Central memory CD8-positive, alpha-beta T cell (primary cell): Measurements from ENCODE around the gene SUSD1.

Experiments used
- ATAC-seq: fragments of 150-1000 bp; cut with Tn5 transposase; replicated peaks from 2 replicates; pipeline ENCODE4 v1.10.0; 2022; ENCODE audit warnings: mild to moderate bottlenecking, moderate FRiP score, moderate number of reproducible peaks; ENCODE audit not compliant: poor library complexity, severe bottlenecking; ENCODE audit errors: extremely low read depth
- DNase-seq, 2 donors: peaks; one replicate each; pipeline ENCODE4 v3.0.0; 2021; ENCODE audit warnings: low spot score in 2 of 2
- H3K27ac Mint-ChIP-seq: one replicate; pipeline ENCODE4 v1.8.0; 2022; ENCODE audit warnings: low read depth, mild to moderate bottlenecking, moderate library complexity, mixed read lengths
- H3K27me3 Mint-ChIP-seq: one replicate; pipeline ENCODE4 v1.8.0; 2022; ENCODE audit warnings: mixed read lengths
- H3K36me3 Mint-ChIP-seq: one replicate; pipeline ENCODE4 v1.8.0; 2022; ENCODE audit warnings: mild to moderate bottlenecking, moderate library complexity, mixed read lengths; ENCODE audit not compliant: insufficient read depth
- H3K4me1 Mint-ChIP-seq: one replicate; pipeline ENCODE4 v1.8.0; 2022; ENCODE audit warnings: mixed read lengths
- H3K4me3 Mint-ChIP-seq: one replicate; pipeline ENCODE4 v1.8.0; 2022; ENCODE audit warnings: mild to moderate bottlenecking, moderate library complexity, mixed read lengths
- H3K9me3 Mint-ChIP-seq: one replicate; pipeline ENCODE4 v1.8.0; 2022; ENCODE audit warnings: mixed read lengths

Gene SUSD1

GRCh38 chr9:111999319-111999718 is 175.8 kb downstream of the SUSD1 start:
- ATAC-seq (no peak), DNase-seq (no peak)
- peaks cover 7% of the 10 kb centered on the region for H3K4me1 Mint-ChIP-seq
- no peak overlapping the region for H3K27ac Mint-ChIP-seq
- no peak overlapping the region for H3K4me3 Mint-ChIP-seq
- H3K9me3 Mint-ChIP-seq: no peaks in the 10 kb centered on the region
- no peaks in the 10 kb centered on the region for H3K27me3 Mint-ChIP-seq
- no peaks in the 10 kb centered on the region for H3K36me3 Mint-ChIP-seq

DNA sequence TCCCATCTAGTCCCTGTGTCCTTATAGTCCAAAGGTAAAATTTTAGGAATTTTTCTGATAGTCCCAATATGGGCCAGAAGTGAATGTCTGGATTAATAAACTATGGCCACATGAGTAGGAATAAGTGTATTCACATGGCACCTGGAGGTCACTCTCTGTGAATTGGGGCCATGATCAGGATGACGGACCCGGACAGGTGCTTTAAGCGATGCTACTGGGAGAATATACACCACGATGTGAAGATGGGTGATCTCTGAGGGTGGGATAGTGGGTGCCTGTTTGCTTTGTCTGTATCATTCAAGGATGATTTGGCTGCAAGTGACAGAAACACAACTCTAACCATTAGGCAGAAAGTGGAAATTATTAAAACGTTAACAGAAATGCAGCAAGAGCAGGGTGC is 177.3 kb downstream of the SUSD1 start:
- no peak overlapping the region for H3K27ac Mint-ChIP-seq
- no peaks in the 10 kb centered on the region for H3K27me3 Mint-ChIP-seq
- no peak overlapping the region for H3K4me3 Mint-ChIP-seq
- peaks cover 12% of the 10 kb centered on the region for H3K4me1 Mint-ChIP-seq
- no peaks in the 10 kb centered on the region for H3K9me3 Mint-ChIP-seq
- ATAC-seq: no peak
- no peaks in the 10 kb centered on the region for H3K36me3 Mint-ChIP-seq
- no peak for DNase-seq

DNA sequence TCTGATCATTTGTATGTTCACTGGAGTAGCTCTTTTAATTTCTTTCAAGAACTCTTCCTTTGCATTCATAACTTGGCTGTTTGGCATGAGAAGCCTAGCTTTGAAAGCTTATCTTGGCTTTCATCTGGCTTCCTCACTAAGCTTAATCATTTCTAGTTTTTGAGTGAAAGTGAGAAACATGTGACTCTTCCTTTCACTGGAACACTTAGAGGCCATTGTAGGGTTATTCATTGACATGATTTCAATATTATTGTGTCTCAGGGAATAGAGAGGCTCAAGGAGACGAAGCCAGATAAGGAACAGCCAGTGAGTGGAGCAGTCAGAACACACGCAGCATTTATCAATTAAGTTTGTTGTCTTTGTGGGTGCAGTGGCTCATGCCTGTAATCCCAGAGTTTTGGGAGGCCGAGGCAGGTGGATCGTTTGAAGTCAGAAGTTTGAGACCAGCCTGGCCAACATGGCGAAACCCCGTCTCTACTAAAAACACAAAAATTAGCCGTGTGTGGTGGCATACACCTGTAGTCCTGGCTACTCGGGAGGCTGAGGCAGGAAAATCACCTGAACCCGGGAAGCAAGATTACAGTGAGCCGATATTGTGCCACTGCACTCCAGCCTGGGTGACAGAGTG is 180.2 kb downstream of the SUSD1 start:
- DNase-seq: no peak
- Mint-ChIP-seq H3K9me3 (no peaks in the 10 kb centered on the region), H3K27ac (no peak overlapping the region)

GRCh38 chr9:111993319-111993718 is 181.8 kb downstream of the SUSD1 start:
- no peak overlapping the region for H3K4me3 Mint-ChIP-seq
- H3K27me3 Mint-ChIP-seq: no peaks in the 10 kb centered on the region
- peaks cover 12% of the 10 kb centered on the region for H3K4me1 Mint-ChIP-seq
- H3K27ac Mint-ChIP-seq: no peak overlapping the region
- no peak for ATAC-seq
- no peaks in the 10 kb centered on the region for H3K9me3 Mint-ChIP-seq
- DNase-seq: no peak
- no peaks in the 10 kb centered on the region for H3K36me3 Mint-ChIP-seq

More for the DNA sequence above, 180.2 kb downstream of the SUSD1 start:
- ATAC-seq: no peak
- Mint-ChIP-seq H3K27me3 (no peaks in the 10 kb centered on the region), H3K36me3 (no peaks in the 10 kb centered on the region), H3K4me3 (no peak overlapping the region), H3K4me1 (peaks cover 12% of the 10 kb centered on the region)

DNA sequence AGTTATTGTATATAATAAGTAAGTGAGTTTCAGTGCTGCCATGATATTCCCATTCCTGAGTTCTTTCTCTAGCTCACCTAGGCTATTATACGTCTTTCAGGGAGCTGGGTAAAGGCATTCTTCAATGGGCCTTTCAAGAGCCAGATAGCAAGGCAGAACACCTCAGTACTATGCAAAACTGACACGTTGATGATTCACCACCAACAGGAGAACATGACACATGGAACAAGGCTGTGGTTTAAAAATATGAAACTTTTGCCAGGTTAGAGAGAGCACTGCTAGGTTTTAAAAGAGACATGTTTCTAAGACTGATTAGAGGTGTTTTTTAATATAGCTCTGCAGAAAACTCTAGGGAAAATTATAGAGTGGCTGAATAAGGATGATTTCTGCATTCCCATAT is 182.6 kb downstream of the SUSD1 start:
- ATAC-seq: no peak
- peaks cover 12% of the 10 kb centered on the region for H3K4me1 Mint-ChIP-seq
- no peaks in the 10 kb centered on the region for H3K9me3 Mint-ChIP-seq

GRCh38 chr9:111991179-111991578 is 183.9 kb downstream of the SUSD1 start:
- no peak overlapping the region for H3K27ac Mint-ChIP-seq
- no peaks in the 10 kb centered on the region for H3K36me3 Mint-ChIP-seq
- ATAC-seq: no peak
- H3K9me3 Mint-ChIP-seq: no peaks in the 10 kb centered on the region
- no peak overlapping the region for H3K4me3 Mint-ChIP-seq
- no peaks in the 10 kb centered on the region for H3K27me3 Mint-ChIP-seq
- DNase-seq: no peak
- H3K4me1 Mint-ChIP-seq: peaks cover 22% of the 10 kb centered on the region

More for the DNA sequence above, 182.6 kb downstream of the SUSD1 start:
- Mint-ChIP-seq H3K27ac (no peak overlapping the region), H3K4me3 (no peak overlapping the region), H3K27me3 (no peaks in the 10 kb centered on the region), H3K36me3 (no peaks in the 10 kb centered on the region)
- DNase-seq: no peak
